Activated CD8-positive, alpha-beta memory T cell treated with anti-CD3 and anti-CD28 coated beads, Interleukin-2, amount 50 U/mL, for 24 hours (primary cell): ENCODE measurements around the gene MS4A1.
"Not testable (repeated sequence)": the region's sequence is repeated elsewhere in the genome, so short reads cannot be mapped to it uniquely, and the experiment has no call there.

Experiments used
- DNase-seq: peaks from one replicate; pipeline ENCODE4 v3.0.0-alpha.2; 2020; ENCODE audit errors: extremely low read depth

Gene MS4A1

DNA sequence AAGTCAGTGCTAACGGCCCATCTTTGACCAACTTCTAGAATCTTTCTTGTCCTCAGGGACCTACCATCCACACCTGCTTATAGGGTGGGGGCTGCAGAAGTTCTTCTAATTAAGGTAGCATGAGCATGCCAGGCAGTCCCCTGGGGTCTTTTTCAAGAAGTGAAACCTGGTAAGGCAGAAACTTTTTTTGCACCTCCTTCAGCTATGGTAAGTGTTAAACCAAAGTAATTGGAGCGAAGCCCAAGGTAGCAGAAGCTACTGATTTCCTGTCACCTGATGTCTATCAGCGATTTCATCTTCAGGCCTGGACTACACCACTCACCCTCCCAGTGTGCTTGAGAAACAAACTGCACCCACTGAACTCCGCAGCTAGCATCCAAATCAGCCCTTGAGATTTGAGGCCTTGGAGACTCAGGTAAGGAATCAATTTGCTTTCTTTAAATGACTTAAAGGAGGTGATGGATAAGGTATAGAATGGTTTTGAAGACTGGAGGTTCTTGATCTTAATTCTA is at the start of gene MS4A1:
TSS of gene MS4A1 (plus strand) at position 317 of the 512 bp plus-strand sequence. CDS start 6,528 bp downstream, outside the sequence.
- no peak for DNase-seq

DNA sequence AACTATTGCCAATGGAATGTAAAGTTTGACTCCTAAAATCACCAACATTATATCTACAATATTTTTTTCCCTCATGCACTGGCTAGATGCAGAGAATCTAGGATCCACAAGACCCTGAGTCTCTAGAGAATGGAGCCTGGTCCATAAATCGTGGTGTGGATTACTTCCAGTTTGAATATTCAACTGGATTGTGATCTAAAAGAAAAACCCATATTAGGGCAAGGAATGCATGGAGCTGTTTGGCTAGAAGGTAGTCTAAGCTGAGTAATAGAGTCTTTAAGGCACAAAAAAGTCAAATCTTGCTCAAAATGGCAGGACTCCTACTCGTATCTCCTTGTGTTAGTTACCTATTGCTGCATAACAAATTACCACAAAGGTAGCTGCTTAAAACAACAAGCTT is 35.6 kb upstream of the MS4A1 start:
- DNase-seq = no peak

DNA sequence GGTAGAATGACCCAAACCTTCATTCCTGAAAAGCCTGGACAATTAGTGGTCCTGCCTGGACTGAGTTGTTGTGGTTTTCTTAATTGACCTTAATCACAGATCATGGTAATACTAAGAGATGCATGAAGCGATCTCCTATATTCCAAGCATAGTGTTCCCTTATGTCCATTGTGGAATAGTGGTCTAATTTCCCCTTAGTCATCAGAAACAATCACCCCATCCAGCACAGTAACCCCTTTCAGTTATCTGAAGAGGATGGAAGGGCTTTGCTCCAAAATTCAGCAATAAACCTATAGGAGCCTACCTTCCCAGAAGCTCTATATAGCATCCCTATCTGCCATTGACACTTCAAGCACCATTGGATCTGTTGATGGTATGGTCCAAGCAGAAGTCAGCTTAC is 33.0 kb upstream of the MS4A1 start:
- no peak for DNase-seq

DNA sequence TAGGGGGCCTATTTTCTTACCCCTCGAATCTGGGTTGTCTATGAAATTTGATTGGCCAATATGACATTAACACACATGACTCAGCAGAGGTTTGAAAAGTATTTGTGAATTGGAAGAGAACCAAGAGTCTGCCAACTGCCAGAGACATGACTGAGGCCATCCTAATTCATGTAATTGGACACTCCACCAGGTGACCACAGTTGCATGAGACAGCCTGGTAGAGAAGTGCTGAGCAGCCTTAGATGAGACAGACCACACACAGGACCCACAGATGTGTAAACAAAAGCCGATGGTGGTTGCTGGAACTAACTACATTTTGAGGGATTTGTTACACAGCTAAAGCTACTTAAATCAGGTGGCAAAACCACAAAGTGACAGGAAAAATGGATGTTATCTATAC is 27.1 kb upstream of the MS4A1 start:
- DNase-seq = no peak

DNA sequence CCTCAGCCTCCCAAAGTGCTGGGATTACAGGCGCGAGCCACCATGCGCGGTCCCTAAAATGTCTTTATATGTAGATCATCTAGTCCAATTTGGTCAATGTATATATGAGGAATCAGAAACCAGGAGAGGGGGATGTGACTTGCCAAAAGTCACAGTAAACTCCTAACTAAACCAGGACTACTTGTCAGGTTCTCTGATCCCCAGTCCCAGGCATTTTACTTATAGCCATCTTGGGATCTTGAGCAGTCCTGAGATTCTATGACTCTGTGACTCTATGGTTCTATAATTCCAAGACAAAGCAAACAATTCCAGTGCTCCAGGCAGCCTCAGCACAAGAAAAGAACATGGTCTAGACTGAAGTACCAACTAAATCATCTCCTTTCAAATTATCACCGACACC is 26.4 kb upstream of the MS4A1 start, which contains the start of gene MS4A5:
TSS of gene MS4A5 (plus strand) at position 301 of the 400 bp plus-strand sequence. CDS start 103 bp downstream, outside the sequence.
- no peak for DNase-seq

DNA sequence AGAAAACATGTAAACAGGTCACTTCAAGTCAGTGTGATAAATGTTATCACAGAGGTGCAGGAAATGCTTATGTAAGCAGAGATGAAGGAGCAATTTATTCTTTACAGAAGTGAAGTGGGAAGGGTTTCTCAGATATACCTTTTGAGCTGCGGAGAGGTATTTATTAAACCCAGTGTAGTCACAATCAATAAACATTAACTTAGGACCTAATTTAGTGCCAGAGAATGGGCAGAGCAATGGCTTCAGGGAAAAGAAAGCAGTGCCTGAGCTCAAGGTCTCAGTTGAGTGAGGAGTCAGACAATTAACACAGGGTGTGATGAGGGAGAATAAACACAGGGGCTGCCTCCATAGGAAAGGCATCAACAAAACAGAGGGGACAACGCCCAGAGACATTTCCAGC is 24.4 kb upstream of the MS4A1 start:
- DNase-seq = no peak

DNA sequence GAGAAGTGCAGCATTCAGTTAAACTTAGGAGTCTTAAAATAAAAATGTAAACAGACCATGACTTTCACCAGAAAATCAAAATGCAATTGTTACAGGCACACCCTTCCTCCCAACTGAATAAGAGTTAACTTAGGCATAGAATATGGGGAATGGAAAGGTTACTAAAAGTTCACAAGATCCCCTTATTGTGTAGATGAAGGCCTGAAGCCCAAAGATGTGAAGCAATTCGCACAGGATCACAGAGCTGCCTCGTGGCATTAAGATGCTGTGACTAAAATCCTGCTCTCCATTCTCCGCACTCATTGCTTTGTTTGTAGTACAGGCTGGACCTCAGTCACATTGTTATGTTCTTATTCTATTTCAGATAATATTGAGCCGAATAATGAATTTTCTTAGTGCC is 22.2 kb upstream of the MS4A1 start:
- DNase-seq = no peak

DNA sequence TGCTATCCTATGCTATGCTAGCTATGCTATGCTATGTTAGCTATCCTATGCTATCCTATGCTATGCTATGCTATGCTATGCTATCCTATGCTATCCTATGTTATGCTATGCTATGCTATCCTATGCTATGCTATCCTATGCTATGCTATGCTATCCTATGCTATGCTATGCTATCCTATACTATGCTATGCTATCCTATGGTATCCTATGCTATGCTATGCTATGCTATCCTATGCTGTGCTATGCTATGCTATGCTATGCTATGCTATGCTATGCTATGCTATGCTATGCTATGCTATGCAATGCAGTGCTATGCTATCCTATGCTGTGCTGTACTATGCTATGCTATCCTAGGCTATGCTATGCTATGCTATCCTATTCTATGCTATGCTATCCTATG is 8.6 kb upstream of the MS4A1 start:
- no peak for DNase-seq

DNA sequence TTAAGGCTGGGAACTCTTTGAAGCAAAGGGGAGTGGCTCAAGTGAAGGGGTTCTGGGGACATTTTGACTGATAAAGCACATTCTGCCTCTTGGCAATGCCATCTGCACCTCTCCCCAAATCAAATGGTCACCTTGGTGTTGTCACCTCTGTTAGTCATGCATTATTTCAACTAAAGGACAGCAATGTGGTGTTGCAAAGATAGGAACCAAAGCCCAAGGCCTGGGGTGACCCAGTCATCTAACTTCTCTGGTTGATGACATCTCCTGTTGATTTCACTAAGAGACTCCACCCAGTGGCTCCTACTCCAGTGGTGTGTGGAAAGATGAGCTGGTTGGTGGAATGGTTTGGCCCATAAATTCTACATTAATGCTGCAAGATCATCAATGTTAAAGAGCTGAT is 7.8 kb upstream of the MS4A1 start:
- no peak for DNase-seq

DNA sequence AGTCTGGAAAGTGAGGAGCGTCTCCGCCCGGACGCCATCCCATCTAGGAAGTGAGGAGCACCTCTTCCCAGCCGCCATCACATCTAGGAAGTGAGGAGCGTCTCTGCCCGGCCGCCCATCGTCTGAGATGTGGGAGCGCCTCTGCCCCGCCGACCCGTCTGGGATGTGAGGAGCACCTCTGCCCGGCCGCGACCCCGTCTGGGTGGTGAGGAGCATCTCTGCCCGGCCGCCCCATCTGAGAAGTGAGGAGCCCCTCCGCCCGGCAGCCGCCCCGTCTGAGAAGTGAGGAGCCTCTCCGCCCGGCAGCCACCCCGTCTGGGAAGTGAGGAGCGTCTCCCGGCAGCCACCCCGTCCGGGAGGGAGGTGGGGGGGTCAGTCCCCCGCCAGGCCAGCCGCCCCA is 4.5 kb upstream of the MS4A1 start:
- not testable (repeated sequence) for DNase-seq

DNA sequence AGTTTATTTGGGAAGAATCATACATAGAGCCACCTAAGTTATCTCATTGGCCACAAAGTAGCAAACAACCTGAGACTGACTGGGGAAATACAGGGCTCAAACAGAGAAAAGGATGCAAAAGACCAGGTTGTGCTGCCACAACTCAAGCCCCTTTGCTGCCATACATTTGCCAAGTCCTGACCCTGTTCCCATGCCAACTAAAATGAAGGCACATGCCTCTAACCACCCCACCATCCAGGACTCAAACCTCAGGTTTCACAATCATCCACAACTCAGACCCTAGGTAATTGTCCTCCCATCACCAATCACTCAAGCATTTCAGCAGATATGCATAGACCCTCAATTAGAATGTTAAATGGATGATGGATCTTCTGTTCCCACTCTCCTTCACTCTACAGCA is 1.4 kb upstream of the MS4A1 start:
- no peak for DNase-seq

DNA sequence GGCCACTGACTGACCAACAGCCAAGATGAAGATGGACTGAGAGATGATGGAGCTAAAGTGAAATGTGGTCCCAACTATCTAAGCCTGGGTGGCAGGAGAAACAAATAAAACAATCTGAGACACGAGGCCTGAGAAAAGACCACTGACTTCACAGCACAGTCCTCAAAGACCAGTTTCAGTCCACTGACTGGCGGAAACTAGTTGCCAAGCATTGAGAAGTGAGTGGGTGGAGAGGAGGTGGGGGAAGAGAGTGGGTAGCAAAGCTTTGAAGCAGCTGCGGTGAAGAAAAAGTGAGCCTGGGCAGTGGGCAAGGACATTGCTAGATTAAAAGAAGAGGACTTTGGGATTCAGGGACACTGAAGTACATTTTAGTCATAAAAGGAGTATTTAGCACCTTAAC is 1.9 kb downstream of the MS4A1 start:
- DNase-seq = no peak

DNA sequence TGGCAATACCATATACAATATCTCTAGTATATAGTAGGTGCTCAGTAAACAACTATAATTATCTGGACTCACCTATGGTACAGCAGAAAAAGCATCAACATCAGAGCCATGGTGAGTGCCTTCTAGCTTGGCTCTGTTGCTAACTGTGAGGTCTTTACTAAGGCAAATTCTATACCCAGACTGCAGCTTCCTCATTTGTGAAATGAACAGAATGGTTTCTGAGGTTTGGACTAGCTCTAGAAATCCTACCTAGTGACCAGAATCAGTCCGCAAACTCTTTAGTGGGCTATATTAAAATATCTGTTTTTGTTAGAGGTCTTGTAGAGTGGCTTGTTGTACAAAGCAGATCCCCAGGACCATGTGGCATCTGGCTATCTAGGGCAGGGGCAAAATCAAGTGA is 3.7 kb downstream of the MS4A1 start:
- DNase-seq = no peak

DNA sequence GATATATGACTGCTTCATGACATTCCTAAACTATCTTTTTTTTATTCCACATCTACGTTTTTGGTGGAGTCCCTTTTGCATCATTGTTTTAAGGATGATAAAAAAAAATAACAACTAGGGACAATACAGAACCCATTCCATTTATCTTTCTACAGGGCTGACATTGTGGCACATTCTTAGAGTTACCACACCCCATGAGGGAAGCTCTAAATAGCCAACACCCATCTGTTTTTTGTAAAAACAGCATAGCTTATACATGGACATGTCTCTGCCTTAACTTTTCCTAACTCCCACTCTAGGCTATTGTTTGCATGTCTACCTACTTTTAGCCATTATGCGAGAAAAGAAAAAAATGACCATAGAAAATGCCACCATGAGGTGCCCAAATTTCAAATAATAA is 13.2 kb downstream of the MS4A1 start:
- no peak for DNase-seq

DNA sequence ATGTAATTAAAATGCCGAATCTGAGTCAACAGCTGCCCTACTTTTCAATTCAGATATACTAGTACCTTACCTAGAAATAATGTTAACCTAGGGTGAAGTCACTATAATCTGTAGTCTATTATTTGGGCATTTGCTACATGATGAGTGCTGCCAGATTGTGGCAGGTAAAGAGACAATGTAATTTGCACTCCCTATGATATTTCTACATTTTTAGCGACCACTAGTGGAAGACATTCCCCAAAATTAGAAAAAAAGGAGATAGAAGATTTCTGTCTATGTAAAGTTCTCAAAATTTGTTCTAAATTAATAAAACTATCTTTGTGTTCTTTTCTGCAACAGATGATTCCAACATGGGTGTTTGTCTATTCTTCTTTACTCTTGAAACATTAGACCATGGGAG is 14.1 kb downstream of the MS4A1 start:
- DNase-seq = no peak

DNA sequence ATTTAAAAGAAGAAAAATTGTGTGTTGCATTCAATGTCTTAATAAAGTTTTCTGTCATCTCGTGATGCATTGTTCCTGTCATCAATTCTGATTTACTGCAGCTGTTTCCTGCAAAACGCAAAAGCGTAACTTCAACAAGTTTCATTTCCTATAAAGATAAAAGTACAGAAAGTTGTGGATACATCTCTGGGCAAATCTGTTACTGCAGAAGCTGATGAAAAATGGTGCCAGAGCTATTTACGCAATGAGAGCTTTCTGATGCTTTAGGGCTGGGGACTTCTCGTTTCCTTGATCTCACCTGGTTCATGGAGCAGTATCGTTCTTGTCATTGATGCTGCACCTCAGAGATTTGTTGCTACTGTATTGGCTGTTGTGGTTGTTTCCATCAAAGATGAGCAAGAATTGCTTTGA is 21.4 kb downstream of the MS4A1 start:
- DNase-seq = no peak

DNA sequence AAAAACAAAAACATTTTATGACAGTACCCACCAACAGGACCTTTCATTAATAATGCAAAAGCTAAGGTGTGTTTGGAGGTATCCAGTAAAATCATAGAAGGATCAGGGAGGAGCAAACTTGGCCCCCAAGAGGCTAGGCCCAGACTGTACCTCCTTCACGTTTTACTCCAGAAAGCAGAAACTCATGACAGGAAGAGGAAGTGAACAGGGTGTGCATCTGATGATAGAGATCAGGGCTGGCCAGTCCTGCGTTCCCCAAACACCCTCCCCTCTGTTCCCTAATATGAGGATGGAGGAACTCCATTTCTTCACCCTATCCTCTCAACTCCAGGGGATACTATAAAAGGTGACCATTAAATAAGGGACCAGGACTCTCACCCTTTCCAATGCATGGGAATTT is 26.7 kb downstream of the MS4A1 start:
- DNase-seq = no peak

DNA sequence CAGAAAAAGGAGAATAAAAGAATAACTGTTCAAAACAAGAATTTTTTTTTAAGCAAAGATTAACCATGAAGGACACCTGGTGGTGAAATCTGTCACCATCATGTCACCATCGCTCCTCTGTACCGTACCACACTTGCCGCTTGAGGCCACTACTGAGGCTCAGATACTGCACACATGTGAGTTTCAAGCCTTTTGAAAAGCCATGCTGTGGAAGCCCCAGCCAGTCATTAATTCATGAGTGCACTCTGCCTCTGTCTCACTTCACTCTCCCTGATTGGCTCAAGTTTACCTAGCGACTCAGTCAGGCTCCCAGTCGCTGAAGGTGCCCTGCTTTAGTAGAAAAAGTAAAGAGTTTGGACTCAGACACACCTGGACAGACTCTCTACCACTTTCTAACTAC is 30.3 kb downstream of the MS4A1 start:
- no peak for DNase-seq

DNA sequence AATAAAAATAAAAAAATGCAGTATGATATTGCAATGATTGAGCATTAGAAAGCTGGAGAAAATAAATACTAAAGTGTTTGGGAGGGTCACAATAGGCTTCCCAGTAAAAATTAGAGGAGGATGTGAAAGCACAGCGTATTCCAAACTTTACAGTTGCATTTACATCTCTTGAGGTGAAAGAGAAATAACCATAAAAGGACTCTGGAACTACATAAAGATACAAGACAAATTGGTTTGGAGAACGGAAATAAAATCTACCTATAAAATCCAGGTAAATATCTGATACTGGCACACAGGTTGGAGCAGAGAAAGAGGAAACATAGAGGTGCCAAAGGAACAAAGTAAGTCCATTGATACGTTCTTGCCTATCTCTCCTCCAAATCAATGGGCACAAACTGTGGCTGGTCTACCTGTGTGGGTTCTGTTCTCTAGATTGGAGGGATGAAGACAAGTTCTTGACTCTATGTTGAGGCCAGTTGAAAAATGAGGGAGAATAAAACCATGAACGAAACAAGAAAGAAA is 36.9 kb downstream of the MS4A1 start, which contains the start of gene MS4A12:
TSS of gene MS4A12 (plus strand) at position 291 of the 522 bp plus-strand sequence. CDS start 4,541 bp downstream, outside the sequence.
- DNase-seq = no peak

DNA sequence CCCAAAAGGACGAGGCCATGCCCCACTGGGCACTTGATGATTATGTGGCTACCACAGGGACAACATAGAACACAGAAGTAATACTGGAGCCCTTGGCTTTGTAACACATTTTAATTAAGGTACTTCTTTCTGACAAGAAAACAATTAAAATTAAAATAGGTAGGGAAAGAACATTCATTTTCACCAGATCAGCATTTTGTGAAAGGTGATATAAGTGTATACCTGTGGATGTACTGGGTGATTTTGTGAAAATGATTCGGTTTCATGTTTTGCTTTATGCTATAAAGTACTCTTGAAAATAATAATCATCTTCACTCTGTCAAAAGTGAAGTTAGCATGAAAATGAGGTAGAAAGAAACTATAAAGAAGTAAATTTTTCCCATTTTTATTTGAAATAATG is 37.8 kb downstream of the MS4A1 start:
- no peak for DNase-seq

DNA sequence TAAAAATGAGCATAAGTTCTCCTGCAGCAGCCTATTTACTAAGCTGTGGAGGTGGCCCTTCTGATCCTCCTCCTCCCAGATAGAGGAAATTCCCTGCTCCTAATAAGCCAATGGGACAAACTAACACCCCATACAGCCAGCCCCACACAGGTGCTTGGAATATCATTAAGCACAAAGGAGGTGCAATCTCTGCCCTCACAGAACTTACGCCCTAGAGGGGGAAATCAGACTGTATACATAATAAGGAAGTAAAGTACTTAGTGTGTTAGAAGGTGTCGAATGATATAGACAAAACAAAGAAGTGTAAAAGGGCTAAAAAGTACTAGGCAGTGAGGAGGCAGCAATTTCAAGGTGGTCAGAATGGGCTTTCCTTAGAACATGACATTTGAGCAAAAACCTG is 42.8 kb downstream of the MS4A1 start:
- DNase-seq = no peak

DNA sequence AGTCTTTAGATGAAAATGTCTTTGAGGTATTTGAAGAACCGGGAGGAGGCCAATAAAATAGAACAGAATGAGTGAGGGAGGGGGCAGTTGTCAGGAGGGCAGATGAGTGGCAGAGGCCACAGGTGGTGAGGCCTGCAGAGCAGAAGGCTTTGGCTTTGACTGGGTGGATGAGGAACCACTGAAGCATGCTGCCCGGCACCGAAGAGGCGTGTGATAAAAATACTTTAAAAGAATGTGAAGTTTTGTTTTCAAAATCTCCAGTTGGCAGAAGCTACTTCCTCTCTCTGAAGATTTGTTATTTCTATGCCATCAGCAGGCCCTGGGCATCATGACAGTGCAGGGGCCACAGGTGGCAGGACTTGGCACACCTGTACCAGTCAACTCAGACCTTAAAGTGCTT is 43.2 kb downstream of the MS4A1 start:
- no peak for DNase-seq

DNA sequence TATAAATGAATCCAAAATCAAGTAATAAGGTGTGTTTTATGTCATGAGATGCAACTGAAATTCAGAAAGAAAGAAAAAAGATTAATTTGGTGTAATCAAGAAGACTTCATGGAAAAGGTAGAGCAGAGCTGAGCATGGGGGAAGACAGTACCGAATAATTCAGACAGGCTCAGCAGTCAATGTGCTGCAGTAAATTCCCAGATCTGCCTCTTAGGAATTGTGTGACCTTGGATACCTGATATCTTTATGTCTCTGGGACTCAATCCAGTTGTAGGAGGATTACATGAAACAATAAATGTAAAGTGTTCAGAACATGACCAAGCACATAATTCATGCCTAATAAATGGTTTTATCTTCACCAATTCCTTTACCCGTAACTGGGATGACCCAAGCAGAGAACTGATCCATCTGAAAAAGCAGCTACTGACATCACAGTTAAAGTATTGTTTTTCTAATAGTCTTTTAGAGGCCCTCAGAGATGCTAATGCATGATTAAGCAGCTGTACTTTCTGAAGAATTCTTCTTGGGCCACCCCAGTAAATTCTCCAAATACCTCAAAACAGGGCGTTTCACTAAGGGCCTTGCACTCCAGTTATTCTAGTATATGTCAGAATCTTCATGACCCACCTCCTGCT is 44.7 kb downstream of the MS4A1 start:
- no peak for DNase-seq
